Retinal pigment epithelial cell (primary cell): Measurements from ENCODE around the gene OR8B8.
"Not testable (repeated sequence)": the region's sequence is repeated elsewhere in the genome, so short reads cannot be mapped to it uniquely, and the experiment has no call there.

Source experiments
- DNase-seq: peaks from one replicate; pipeline ENCODE4 v3.0.0-alpha.2; 2010; ENCODE audit warnings: low read depth
- H3K4me3 ChIP-seq: 2 replicates; pipeline ENCODE4 v1.5.1; 2011; ENCODE audit warnings: mild to moderate bottlenecking, low read length, control low read depth, moderate library complexity
- CTCF ChIP-seq: conservative IDR thresholded peaks from 2 replicates; pipeline ENCODE4 v1.5.1; 2011; ENCODE audit warnings: low read depth, low read length, control low read depth, inconsistent platforms

Gene OR8B8

DNA sequence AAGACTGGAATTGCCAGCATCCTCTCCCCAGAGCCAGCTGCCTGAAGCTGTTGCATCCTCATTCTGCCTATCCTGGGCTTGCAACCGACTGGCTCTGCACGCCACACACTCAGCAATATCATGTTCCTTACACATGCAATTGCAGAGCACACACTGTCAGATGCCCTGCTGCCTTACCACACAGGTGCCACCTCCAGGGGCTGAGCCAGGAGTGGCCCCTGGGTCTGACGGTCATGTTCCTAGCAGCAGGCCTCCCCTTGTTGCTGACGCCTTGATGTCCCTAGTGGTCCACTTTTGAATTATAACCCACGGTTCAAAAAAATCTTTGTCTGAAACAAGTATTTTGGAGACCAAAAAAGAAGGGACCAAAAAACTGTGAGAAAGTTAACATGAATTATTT lies 18.5 kb upstream of the OR8B8 start:
- no peak for DNase-seq
- no peak for TF ChIP-seq CTCF
- H3K4me3 ChIP-seq = no peak overlapping the region

- H3K4me3 ChIP-seq = no peak overlapping the region
- TF ChIP-seq CTCF = no peak
- DNase-seq = no peak
These were observed 17.8 kb upstream of the OR8B8 start for GRCh38 chr11:124463324-124463723.

GRCh38 chr11:124460459-124460858 lies 15.0 kb upstream of the OR8B8 start:
- no peak for DNase-seq
- TF ChIP-seq CTCF = no peak
- H3K4me3 ChIP-seq = no peak overlapping the region

GRCh38 chr11:124459379-124459778 lies 13.9 kb upstream of the OR8B8 start:
- not testable (repeated sequence) for DNase-seq, H3K4me3 ChIP-seq

GRCh38 chr11:124454552-124454951 lies 9.1 kb upstream of the OR8B8 start:
- no peak for TF ChIP-seq CTCF
- no peak overlapping the region for H3K4me3 ChIP-seq
- no peak for DNase-seq

DNA sequence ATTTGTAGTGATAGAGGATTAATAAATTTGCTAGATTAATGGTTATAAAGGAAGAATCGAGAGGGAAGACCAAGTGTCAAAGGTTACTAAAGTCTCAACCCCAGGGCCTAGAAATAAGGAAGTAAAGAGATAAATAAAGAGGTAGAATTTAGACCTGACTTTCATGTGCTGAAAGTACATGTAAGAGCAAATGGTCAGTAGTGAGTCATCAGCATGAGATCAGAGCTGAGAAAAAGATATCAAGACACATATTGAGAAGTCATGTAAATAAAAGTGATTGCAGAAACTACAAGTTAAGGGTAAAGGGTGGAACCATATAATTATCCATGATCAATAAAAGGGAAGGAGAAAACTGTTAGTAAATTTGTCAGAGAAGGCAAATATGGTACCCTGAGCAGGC lies 1.4 kb upstream of the OR8B8 start:
- no peak for DNase-seq
- TF ChIP-seq CTCF = no peak
- no peak overlapping the region for H3K4me3 ChIP-seq

- TF ChIP-seq CTCF = no peak
- no peak for DNase-seq
- no peak overlapping the region for H3K4me3 ChIP-seq
These were observed 2.6 kb downstream of the OR8B8 start for GRCh38 chr11:124442847-124443246.

DNA sequence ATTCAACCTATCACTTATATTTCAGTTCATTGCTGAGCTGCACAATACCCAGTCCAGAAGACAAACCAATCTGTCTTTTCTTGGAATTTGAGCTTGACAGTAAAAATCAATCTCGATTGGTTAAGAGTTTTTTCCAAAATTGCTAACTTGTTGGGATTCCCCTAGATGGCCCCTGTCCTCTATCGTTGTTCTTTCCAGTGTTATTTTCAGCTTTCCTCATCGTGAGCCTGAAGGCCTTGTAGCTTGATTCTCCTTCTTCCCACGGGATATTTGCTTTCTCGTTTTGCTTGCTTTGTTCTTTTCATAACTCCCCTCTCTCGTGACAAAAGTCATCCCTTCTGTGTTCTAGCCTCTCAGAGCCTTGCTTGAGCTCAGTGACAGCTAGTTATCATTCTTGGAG lies 3.1 kb downstream of the OR8B8 start:
- H3K4me3 ChIP-seq = no peak overlapping the region
- no peak for DNase-seq
- no peak for TF ChIP-seq CTCF
